Measurements from ENCODE around the gene ALOX15. TPM values are rescaled to one million over a fixed set of nuclear protein-coding genes. Genes with fewer than 3 reads are reported as not detected.
"Not testable (repeated sequence)": the region's sequence is repeated elsewhere in the genome, so short reads cannot be mapped to it uniquely, and the experiment has no call there.

ALOX15 gene
- total RNA-seq, 4 donors from 2014 or later: 24.4 to 379 (median 119) TPM; not detected in 1

DNA sequence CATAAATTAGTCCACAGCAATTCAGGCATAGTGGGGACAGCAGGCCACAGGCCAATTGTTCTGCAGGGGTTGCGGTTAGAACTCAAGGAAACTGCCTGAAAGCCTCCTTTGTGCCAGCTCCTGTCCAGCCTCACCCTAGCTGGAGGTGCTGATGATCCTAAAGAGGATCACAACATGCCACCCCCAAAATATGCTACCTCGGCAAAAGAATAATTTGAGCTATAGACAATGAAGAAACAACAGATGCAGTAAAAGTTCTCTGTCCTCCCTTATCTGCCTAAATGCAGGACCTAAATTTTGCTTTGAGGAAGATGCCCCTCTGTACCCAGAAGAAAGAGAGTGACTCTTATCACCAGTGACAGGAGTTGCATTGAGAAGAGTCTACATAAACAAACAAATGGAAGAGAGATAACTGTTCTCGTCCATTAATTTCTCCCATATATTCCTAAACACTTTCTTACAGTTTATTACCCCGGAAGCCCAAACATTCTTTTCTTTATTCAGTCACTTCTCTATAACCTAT is 14.7 kb downstream of the ALOX15 start:
- ATAC-seq (ENCODE audit: low FRiP score): no peak
- DNase-seq (ENCODE audit: low spot score): no peak
- TF ChIP-seq, protein P1, sequence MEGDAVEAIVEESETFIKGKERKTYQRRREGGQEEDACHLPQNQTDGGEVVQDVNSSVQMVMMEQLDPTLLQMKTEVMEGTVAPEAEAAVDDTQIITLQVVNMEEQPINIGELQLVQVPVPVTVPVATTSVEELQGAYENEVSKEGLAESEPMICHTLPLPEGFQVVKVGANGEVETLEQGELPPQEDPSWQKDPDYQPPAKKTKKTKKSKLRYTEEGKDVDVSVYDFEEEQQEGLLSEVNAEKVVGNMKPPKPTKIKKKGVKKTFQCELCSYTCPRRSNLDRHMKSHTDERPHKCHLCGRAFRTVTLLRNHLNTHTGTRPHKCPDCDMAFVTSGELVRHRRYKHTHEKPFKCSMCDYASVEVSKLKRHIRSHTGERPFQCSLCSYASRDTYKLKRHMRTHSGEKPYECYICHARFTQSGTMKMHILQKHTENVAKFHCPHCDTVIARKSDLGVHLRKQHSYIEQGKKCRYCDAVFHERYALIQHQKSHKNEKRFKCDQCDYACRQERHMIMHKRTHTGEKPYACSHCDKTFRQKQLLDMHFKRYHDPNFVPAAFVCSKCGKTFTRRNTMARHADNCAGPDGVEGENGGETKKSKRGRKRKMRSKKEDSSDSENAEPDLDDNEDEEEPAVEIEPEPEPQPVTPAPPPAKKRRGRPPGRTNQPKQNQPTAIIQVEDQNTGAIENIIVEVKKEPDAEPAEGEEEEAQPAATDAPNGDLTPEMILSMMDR (IDR thresholded peaks at IDR 0.05): no peak

DNA sequence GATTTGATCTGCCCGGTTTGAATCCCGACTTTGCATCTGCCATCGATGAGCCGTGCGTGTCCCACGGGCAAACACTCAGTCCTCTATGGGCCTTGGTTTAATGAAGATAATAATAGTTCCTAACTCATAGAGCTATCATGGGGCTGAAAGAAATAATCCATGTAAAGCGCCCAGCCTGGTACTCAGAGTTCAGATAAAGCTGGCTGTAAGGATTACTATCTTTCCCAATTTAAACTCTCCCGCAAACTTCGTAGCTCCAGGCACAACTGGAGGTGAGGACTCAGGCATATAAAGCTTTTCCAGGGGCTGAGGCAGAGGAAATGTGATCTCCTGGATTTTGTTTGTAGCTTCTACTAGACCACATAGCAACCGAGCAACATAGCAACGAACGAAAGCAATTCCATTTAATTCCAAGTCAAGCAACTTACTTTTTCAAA is 16.3 kb downstream of the ALOX15 start:
- DNase-seq (ENCODE audit: low spot score) (no peak), ATAC-seq (ENCODE audit: low FRiP score) (no peak)
- TF ChIP-seq, protein P1 (IDR thresholded peaks at IDR 0.05): no peak

DNA sequence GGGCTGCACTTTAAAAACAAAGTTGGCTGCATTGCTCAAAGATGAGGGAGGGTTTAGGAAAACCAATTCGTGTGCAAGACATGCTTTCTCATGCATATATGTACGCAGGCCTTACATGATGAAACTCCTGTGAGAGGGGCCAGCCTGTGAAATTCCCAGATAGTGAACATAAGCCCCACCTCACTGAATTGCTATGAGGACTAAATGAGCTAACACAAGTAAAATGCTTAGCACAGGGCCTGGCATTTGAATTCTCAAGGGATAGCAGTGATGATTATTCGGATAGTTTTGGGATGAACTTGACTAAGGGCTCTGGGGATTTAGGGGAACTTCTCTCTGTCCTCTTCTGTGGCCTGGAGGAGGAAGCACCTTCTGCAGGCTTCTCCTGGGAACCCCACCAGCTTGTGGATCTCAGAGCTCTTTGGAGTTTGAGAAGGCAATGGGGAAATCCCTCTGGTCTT is 17.0 kb downstream of the ALOX15 start:
- ATAC-seq (ENCODE audit: low FRiP score): not testable (repeated sequence)

DNA sequence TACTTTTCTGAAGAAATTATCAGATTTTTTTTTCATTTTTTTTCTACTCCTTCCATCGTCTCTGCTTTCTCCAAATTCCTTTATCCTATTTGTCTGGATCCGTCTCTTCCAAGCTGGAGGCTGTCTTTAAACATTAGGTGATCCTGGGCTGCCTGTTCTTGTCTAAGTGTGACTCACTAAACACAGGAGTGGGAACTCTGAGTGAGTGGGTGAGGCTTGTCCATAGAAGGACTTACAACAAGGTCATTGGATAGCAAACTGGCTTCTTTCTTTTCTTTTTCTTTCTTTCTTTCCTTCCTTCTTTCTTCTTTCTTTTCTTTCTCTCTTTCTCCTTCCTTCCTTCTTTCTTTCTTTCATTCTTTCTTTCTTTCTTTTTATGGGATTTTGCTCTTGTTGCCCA is 18.2 kb downstream of the ALOX15 start:
- DNase-seq (ENCODE audit: low spot score) (no peak), ATAC-seq (ENCODE audit: low FRiP score) (no peak)
- TF ChIP-seq, protein P1 (IDR thresholded peaks at IDR 0.05): no peak

More for the DNA sequence above, 17.0 kb downstream of the ALOX15 start:
- not testable (repeated sequence) for DNase-seq (ENCODE audit: low spot score)

DNA sequence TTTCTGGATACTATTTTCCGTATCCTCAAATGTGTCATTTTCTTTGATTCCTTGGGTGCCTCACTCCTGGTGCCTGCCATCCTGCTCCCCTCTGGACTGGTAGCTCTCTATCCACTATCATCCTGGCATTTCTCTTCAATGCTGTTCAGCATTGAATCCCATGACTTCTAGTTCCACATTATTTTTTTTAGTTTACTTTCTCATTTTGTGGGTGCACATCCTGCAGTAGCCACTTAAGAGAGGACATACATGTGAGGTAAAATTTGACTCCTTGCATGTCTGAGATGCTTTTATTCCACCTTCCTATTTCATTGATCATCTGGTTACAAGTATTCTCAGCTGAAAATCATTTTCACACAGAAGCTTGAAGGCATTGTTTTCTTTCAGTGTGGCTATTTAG is 19.1 kb downstream of the ALOX15 start:
- no peak for ATAC-seq (ENCODE audit: low FRiP score)
- TF ChIP-seq, protein P1 (IDR thresholded peaks at IDR 0.05): no peak
- DNase-seq (ENCODE audit: low spot score): no peak

DNA sequence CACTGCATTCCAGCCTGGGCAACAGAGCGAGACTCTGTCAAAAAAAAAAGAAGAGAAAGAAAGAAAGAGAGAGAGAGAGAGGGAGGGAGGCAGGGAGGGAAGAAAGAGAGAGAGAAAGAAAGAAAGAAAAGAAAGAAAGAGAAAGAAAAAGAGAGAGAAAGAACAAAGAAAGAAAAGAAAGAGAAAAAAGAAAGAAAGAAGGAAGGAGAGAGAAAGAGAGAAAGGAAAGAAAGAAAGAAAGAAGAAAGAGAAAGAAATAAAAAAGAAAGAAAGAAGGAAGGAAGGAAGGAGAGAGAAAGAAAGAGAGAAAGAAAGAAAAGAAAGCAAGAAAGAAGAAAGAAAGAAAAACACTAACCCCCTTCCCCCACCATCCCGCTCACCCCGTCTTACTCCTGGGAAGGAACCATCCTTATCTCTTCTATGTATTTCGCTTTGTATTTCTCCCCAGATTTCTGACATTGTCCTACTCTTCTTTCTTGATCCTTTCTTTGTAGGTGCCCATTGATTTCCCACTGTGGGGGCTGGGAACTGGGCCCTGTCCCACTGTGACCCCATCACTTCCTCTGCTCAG is 20.9 kb downstream of the ALOX15 start:
- TF ChIP-seq, protein P1 (IDR thresholded peaks at IDR 0.05): no peak
- DNase-seq (ENCODE audit: low spot score) (no peak), ATAC-seq (ENCODE audit: low FRiP score) (no peak)

DNA sequence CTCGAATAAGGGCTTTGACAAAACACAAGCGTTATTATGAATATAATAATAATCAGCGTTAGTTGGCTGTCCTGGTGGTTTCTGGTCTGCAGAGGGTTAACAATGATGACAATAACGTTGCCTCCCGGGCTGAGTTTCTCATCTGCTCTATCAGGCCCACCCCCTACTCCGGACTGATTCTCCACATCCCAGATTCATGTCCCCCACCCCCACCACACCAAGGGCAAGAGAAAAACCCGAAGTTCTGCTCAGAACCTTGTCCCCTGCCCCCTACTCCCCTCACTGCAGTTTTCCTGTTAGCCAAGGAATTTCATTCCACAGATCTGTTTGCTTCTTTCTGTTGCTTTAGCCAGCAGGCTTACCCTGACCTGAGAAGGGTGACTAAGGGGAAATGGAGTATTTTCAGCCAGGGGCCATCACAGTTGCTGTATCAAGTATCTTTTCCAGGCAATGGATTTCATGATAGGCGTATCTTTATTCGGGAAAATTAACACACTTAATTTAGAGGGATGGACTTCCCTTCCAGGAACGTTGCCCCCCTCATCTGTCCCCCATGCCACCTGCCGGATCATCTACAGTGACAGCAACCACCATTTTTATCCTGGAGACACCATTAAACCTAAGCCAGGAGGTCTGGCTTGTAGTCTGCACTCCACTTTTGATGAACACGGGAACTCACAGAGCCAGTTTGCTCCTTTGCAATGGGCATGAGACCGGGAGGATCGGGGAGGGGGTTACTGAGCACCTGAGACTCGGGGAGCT is 23.7 kb downstream of the ALOX15 start:
- TF ChIP-seq, protein P1 (IDR thresholded peaks at IDR 0.05): no peak
- DNase-seq (ENCODE audit: low spot score): no peak
- no peak for ATAC-seq (ENCODE audit: low FRiP score)
